Keratinocyte (primary cell): ENCODE results near the gene LRCH2. TPM values are rescaled to one million over a fixed set of nuclear protein-coding genes. Genes with fewer than 3 reads are reported as not detected.

Experiments
- DNase-seq: peaks from one replicate; pipeline ENCODE4 v3.0.0-alpha.2; 2011; ENCODE audit warnings: low read depth, missing footprints, low spot score
- FAIRE-seq: peaks from 2 replicates; lab custom pipeline; 2011; peaks lifted over from hg19 to GRCh38; lab: Jason Lieb, UNC
- H2AFZ ChIP-seq: 2 replicates; pipeline ENCODE4 v1.6.0; 2012; ENCODE audit warnings: low read length, control low read depth, inconsistent platforms; ENCODE audit not compliant: control insufficient read depth
- H3K27ac ChIP-seq: 2 replicates; pipeline ENCODE4 v1.5.1; 2011; ENCODE audit warnings: low read length; ENCODE audit not compliant: control insufficient read depth, insufficient read depth
- H3K27me3 ChIP-seq: 3 replicates; pipeline ENCODE4 v1.6.0; 2011; ENCODE audit warnings: low read length; ENCODE audit not compliant: control insufficient read depth, insufficient read depth; ENCODE audit errors: extremely low read depth
- H3K36me3 ChIP-seq, 2 experiments: 2 replicates in 1 of 2; 3 replicates in 1 of 2; pipeline ENCODE4 v1.5.1; 2011; ENCODE audit warnings: low read length in 2 of 2, mild to moderate bottlenecking in 1 of 2; ENCODE audit not compliant: control insufficient read depth in 2 of 2, insufficient read depth in 2 of 2; ENCODE audit errors: extremely low read depth in 1 of 2
- H3K4me1 ChIP-seq: 3 replicates; pipeline ENCODE4 v1.5.1; 2011; ENCODE audit warnings: low read length; ENCODE audit not compliant: control insufficient read depth, insufficient read depth; ENCODE audit errors: extremely low read depth
- H3K4me2 ChIP-seq: 3 replicates; pipeline ENCODE4 v1.6.0; 2011; ENCODE audit warnings: low read depth, low read length; ENCODE audit not compliant: control insufficient read depth, insufficient read depth; ENCODE audit errors: extremely low read depth
- H3K4me3 ChIP-seq, 3 experiments: fragments of 200-600 bp in 1 of 3; sonication (generic) in 1 of 3; 2 replicates in 2 of 3; 3 replicates in 1 of 3; pipeline ENCODE4 v1.5.1; 2011 to 2016; ENCODE audit warnings: low read length in 3 of 3, mild to moderate bottlenecking in 3 of 3, control low read depth in 2 of 3, inconsistent platforms in 1 of 3, low read depth in 1 of 3, mixed read lengths in 1 of 3, mixed run types in 1 of 3, moderate library complexity in 1 of 3; ENCODE audit not compliant: control insufficient read depth in 2 of 3, insufficient read depth in 2 of 3; ENCODE audit errors: extremely low read depth in 1 of 3
- H3K79me2 ChIP-seq: 2 replicates; pipeline ENCODE4 v1.6.0; 2012; ENCODE audit warnings: low read length; ENCODE audit not compliant: control insufficient read depth, insufficient read depth
- H3K9ac ChIP-seq: 3 replicates; pipeline ENCODE4 v1.6.0; 2011; ENCODE audit warnings: low read length; ENCODE audit not compliant: control insufficient read depth, insufficient read depth; ENCODE audit errors: extremely low read depth
- H3K9me1 ChIP-seq: 3 replicates; pipeline ENCODE4 v1.6.0; 2011; ENCODE audit warnings: low read length; ENCODE audit not compliant: control insufficient read depth, insufficient read depth; ENCODE audit errors: extremely low read depth
- H3K9me3 ChIP-seq: 2 replicates; pipeline ENCODE4 v1.5.1; 2012; ENCODE audit warnings: low read depth, low read length; ENCODE audit not compliant: control insufficient read depth
- H4K20me1 ChIP-seq: 3 replicates; pipeline ENCODE4 v1.6.0; 2011; ENCODE audit warnings: low read length; ENCODE audit not compliant: control insufficient read depth, insufficient read depth; ENCODE audit errors: extremely low read depth
- CTCF ChIP-seq, 3 experiments: IDR thresholded peaks in 1 of 3; conservative IDR thresholded peaks in 1 of 3; optimal IDR thresholded peaks in 1 of 3; 2 replicates in 2 of 3; 3 replicates in 1 of 3; pipeline versions ENCODE3 to v1.5.1; 2011; ENCODE audit warnings: low read length in 3 of 3, mild to moderate bottlenecking in 3 of 3, moderate library complexity in 2 of 3, control low read depth in 1 of 3, inconsistent platforms in 1 of 3; ENCODE audit not compliant: insufficient read depth in 2 of 3; ENCODE audit errors: extremely low read depth in 1 of 3
- EZH2 ChIP-seq: IDR thresholded peaks from one replicate; pipeline ENCODE4 v1.6.1; 2012; ENCODE audit warnings: inconsistent platforms, mild to moderate bottlenecking, low read length, moderate library complexity
- dilution Hi-C: fragments of 300-500 bp; cut with MboI; formaldehyde crosslinking; loops from one replicate; pipeline ENCODE4 v1.7.0; 2020; ENCODE audit warnings: low sequenced_read_pairs; ENCODE audit not compliant: extremely low pct_ligation_motif_present
- polyA plus RNA-seq, 5 experiments: library from polyadenylated mRNA; depleted of rRNA in 3 of 5; stranded (reverse) in 3 of 5; stranded (forward) in 1 of 5; unstranded in 1 of 5; fragments of >200 nt; gene quantifications; 1 replicate in 1 of 5; 2 replicates in 3 of 5; 3 replicates in 1 of 5; pipeline versions ENCODE4 v1.2.1 to v1.2.3, GENCODE V29; 2011 to 2012; ENCODE audit warnings: missing spikeins in 2 of 5, low read depth in 1 of 5, low replicate concordance in 1 of 5

LRCH2 gene
- polyA plus RNA-seq, 1 donor (not counting 4 experiments of a cell fraction or from before 2014, with no cell fraction given) = not detected

GRCh38 chrX:115189110-115189509 lies 44.8 kb downstream of the LRCH2 start, which contains the start of gene RBMXL3:
Gene RBMXL3 (plus strand): TSS chrX:115189410. CDS start chrX:115189442, 32 bp downstream.
- TF ChIP-seq EZH2 = no peak
- TF ChIP-seq CTCF (optimal IDR thresholded peaks at IDR 0.05 in 1 of 3, IDR thresholded peaks at IDR 0.05 in 1 of 3, conservative IDR thresholded peaks at IDR 0.05 in 1 of 3; ENCODE audit: extremely low read depth in 1 of 3, insufficient read depth in 2 of 3, low read length in 3 of 3) = no peak
- no peak within 1 kb of the TSS for H3K4me3 ChIP-seq
- dilution Hi-C loops = no loop called here
- H2AFZ ChIP-seq = no peak within 1 kb of the TSS
- H3K79me2 ChIP-seq = no peaks in the 10 kb centered on the region
- H3K9me1 ChIP-seq = no peaks in the 10 kb centered on the region
- no peaks in the 10 kb centered on the region for H3K4me1 ChIP-seq
- no peaks in the 10 kb centered on the region for H3K27me3 ChIP-seq
- H4K20me1 ChIP-seq = no peaks in the 10 kb centered on the region
- no peak within 1 kb of the TSS for H3K9ac ChIP-seq
- DNase-seq = no peak
- H3K27ac ChIP-seq = no peak within 1 kb of the TSS
- no peaks in the 10 kb centered on the region for H3K36me3 ChIP-seq
- no peak within 1 kb of the TSS for H3K4me2 ChIP-seq
- FAIRE-seq = no peak
- H3K9me3 ChIP-seq = peaks cover 2% of the 10 kb centered on the region

- dilution Hi-C loops = no loop called here
- no peaks in the 10 kb centered on the region for H3K27me3 ChIP-seq
- H3K9ac ChIP-seq = no peak overlapping the region
- H3K27ac ChIP-seq = no peak overlapping the region
- no peak overlapping the region for H3K4me2 ChIP-seq
- H3K4me1 ChIP-seq = no peaks in the 10 kb centered on the region
- H2AFZ ChIP-seq = no peak overlapping the region
- TF ChIP-seq CTCF (optimal IDR thresholded peaks at IDR 0.05 in 1 of 3, IDR thresholded peaks at IDR 0.05 in 1 of 3, conservative IDR thresholded peaks at IDR 0.05 in 1 of 3; ENCODE audit: extremely low read depth in 1 of 3, insufficient read depth in 2 of 3, low read length in 3 of 3) (no peak), EZH2 (no peak)
- no peaks in the 10 kb centered on the region for H3K9me1 ChIP-seq
- H3K36me3 ChIP-seq = no peaks in the 10 kb centered on the region
- no peak for FAIRE-seq
- no peaks in the 10 kb centered on the region for H3K9me3 ChIP-seq
- no peaks in the 10 kb centered on the region for H4K20me1 ChIP-seq
- DNase-seq = no peak
- no peaks in the 10 kb centered on the region for H3K79me2 ChIP-seq
- H3K4me3 ChIP-seq = no peak overlapping the region
Measured at GRCh38 chrX:115183980-115184379, 49.9 kb downstream of the LRCH2 start.
